SK-N-SH (cell line): ENCODE data around the gene TMEM95.

Experiments
- CHD2 ChIP-seq: fragments of 150-350 bp; IDR thresholded peaks from 2 replicates; pipeline ENCODE4 v1.6.1; 2018; ENCODE audit warnings: low read length; ENCODE audit not compliant: partially characterized antibody
- ELF1 ChIP-seq: IDR thresholded peaks from 2 replicates; pipeline ENCODE4 v1.4.0; 2012
- FOSL2 ChIP-seq: IDR thresholded peaks from 2 replicates; pipeline ENCODE4 v1.4.0; 2012; ENCODE audit warnings: low read depth, mild to moderate bottlenecking, moderate library complexity, borderline replicate concordance
- POLR2AphosphoS5 ChIP-seq: IDR thresholded peaks from 2 replicates; pipeline ENCODE4 v1.6.1; 2012; ENCODE audit warnings: low read depth, low read length
- RFX5 ChIP-seq: IDR thresholded peaks from 2 replicates; pipeline ENCODE4 v1.6.1; 2012; ENCODE audit warnings: mild to moderate bottlenecking, improper control_type of control experiment, low read length
- SIN3A ChIP-seq: IDR thresholded peaks from 2 replicates; pipeline ENCODE4 v1.6.1; 2012; ENCODE audit warnings: low read depth, mild to moderate bottlenecking, low read length, moderate library complexity, borderline replicate concordance
- TF ChIP-seq, protein P1 (sequence below): fragments of 200-600 bp; sonication (generic); IDR thresholded peaks from 2 replicates; pipeline ENCODE4 v1.6.1; 2017; ENCODE audit warnings: antibody characterized with exemption, mild to moderate bottlenecking, moderate library complexity

- TF ChIP-seq ELF1 (no peak), FOSL2 (no peak), POLR2AphosphoS5 (no peak), CHD2 (no peak), RFX5 (no peak), SIN3A (no peak)
- TF ChIP-seq, protein P1, sequence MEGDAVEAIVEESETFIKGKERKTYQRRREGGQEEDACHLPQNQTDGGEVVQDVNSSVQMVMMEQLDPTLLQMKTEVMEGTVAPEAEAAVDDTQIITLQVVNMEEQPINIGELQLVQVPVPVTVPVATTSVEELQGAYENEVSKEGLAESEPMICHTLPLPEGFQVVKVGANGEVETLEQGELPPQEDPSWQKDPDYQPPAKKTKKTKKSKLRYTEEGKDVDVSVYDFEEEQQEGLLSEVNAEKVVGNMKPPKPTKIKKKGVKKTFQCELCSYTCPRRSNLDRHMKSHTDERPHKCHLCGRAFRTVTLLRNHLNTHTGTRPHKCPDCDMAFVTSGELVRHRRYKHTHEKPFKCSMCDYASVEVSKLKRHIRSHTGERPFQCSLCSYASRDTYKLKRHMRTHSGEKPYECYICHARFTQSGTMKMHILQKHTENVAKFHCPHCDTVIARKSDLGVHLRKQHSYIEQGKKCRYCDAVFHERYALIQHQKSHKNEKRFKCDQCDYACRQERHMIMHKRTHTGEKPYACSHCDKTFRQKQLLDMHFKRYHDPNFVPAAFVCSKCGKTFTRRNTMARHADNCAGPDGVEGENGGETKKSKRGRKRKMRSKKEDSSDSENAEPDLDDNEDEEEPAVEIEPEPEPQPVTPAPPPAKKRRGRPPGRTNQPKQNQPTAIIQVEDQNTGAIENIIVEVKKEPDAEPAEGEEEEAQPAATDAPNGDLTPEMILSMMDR: no peak
Observed at GRCh38 chr17:7315570-7316235, 39.3 kb upstream of the TMEM95 start.
